B cell (primary cell): ENCODE results near the gene VCL. TPM values are rescaled to one million over a fixed set of nuclear protein-coding genes. Genes with fewer than 3 reads are reported as not detected.

ENCODE experiments used
- ATAC-seq: fragments of 200-7000 bp; cut with Tn5 transposase; one replicate; pipeline ENCODE4 v1.10.0; 2021; ENCODE audit warnings: low read depth, mild to moderate bottlenecking, moderate number of reproducible peaks, moderate library complexity
- CTCF ChIA-PET: fragments of 350-600 bp; sonication (Branson Sonifier 250); formaldehyde crosslinking; loops from one replicate; lab custom pipeline; 2021; ENCODE audit warnings: antibody characterized with exemption, inconsistent platforms; lab: Charles Lee
- POLR2A ChIA-PET: fragments of 350-600 bp; sonication (Branson Sonifier 250); formaldehyde crosslinking; loops from one replicate; lab custom pipeline; 2021; ENCODE audit warnings: antibody characterized with exemption; lab: Charles Lee
- DNase-seq: peaks from one replicate; pipeline ENCODE4 v3.0.0; 2013
- H2AFZ ChIP-seq: 2 replicates; pipeline ENCODE4 v1.6.1; 2012; ENCODE audit warnings: mild to moderate bottlenecking, low read depth, low read length; ENCODE audit not compliant: insufficient read depth, poor library complexity, severe bottlenecking
- H3K27ac ChIP-seq, 2 donors: 1 replicate in 1 of 2; 2 replicates in 1 of 2; pipeline ENCODE4 v1.5.1; 2012 to 2013; ENCODE audit warnings: low read length in 2 of 2, mild to moderate bottlenecking in 2 of 2, moderate library complexity in 1 of 2
- H3K27me3 ChIP-seq, 4 experiments: fragments of 200-600 bp in 1 of 4; sonication (generic) in 1 of 4; replicated peaks in 1 of 4; 1 replicate in 2 of 4; 2 replicates in 2 of 4; pipeline versions ENCODE4 v1.6.1 to v1.7.0; 2013 to 2016; ENCODE audit warnings: low read length in 3 of 4, mild to moderate bottlenecking in 2 of 4, mixed read lengths in 1 of 4, moderate library complexity in 1 of 4; ENCODE audit not compliant: insufficient read depth in 4 of 4, control insufficient read depth in 3 of 4; ENCODE audit errors: control extremely low read depth in 1 of 4
- H3K36me3 ChIP-seq, 2 experiments: replicated peaks in 1 of 2; 1 replicate in 1 of 2; 2 replicates in 1 of 2; pipeline versions ENCODE4 v1.6.1 to v1.7.1; 2013; ENCODE audit warnings: low read length in 1 of 2; ENCODE audit not compliant: insufficient read depth in 2 of 2, control insufficient read depth in 1 of 2; ENCODE audit errors: control extremely low read depth in 1 of 2, extremely low read depth in 1 of 2
- H3K4me1 ChIP-seq, 2 donors: fragments of 200-600 bp in 1 of 2; sonication (generic) in 1 of 2; 1 replicate in 1 of 2; 2 replicates in 1 of 2; pipeline versions ENCODE4 v1.5.1 to v1.6.1; 2013 to 2017; ENCODE audit warnings: low read length in 2 of 2; ENCODE audit not compliant: control insufficient read depth in 2 of 2, insufficient read depth in 2 of 2
- H3K4me2 ChIP-seq: replicated peaks from 2 replicates; pipeline ENCODE3; 2012; ENCODE audit warnings: mild to moderate bottlenecking, low read depth, low read length; ENCODE audit not compliant: poor library complexity, severe bottlenecking
- H3K4me3 ChIP-seq, 5 experiments: fragments of 200-600 bp in 1 of 5; sonication (generic) in 1 of 5; 1 replicate in 3 of 5; 2 replicates in 2 of 5; pipeline versions ENCODE4 v1.5.1 to v1.7.0; 2011 to 2016; ENCODE audit warnings: low read length in 4 of 5, mild to moderate bottlenecking in 4 of 5, low read depth in 2 of 5, control low read depth in 1 of 5, moderate library complexity in 1 of 5; ENCODE audit not compliant: insufficient read depth in 1 of 5; ENCODE audit errors: control extremely low read depth in 1 of 5, extremely low read depth in 1 of 5
- H3K79me2 ChIP-seq: fragments of 200-600 bp; sonication (generic); one replicate; pipeline ENCODE4 v1.6.0; 2016; ENCODE audit warnings: low read length; ENCODE audit not compliant: control insufficient read depth, insufficient read depth
- H3K9ac ChIP-seq: fragments of 200-600 bp; sonication (generic); 2 replicates; pipeline ENCODE4 v1.6.1; 2017; ENCODE audit warnings: mild to moderate bottlenecking, low read length, moderate library complexity
- H3K9me3 ChIP-seq, 3 donors: one replicate each; pipeline versions ENCODE4 v1.6.1 to v1.7.1; 2013; ENCODE audit warnings: low read length in 2 of 3; ENCODE audit not compliant: control insufficient read depth in 2 of 3, insufficient read depth in 1 of 3; ENCODE audit errors: control extremely low read depth in 1 of 3
- H4K20me1 ChIP-seq: 2 replicates; pipeline ENCODE4 v1.6.0; 2012; ENCODE audit warnings: mild to moderate bottlenecking, low read length; ENCODE audit not compliant: insufficient read depth, control insufficient read depth, poor library complexity, severe bottlenecking
- H3K27ac Mint-ChIP-seq: one replicate; pipeline ENCODE4 v1.8.0; 2021; ENCODE audit warnings: mixed read lengths
- H3K27me3 Mint-ChIP-seq: one replicate; pipeline ENCODE4 v1.8.0; 2021; ENCODE audit warnings: mixed read lengths
- H3K4me1 Mint-ChIP-seq: one replicate; pipeline ENCODE4 v1.8.0; 2021; ENCODE audit warnings: mixed read lengths
- H3K4me3 Mint-ChIP-seq: one replicate; pipeline ENCODE4 v1.8.0; 2021; ENCODE audit warnings: mixed read lengths
- H3K9me3 Mint-ChIP-seq: one replicate; pipeline ENCODE4 v1.8.0; 2022; ENCODE audit warnings: mixed read lengths; ENCODE audit not compliant: insufficient read depth
- EZH2 ChIP-seq: IDR thresholded peaks from 2 replicates; pipeline ENCODE4 v1.6.1; 2012; ENCODE audit warnings: borderline replicate concordance, low read depth, mild to moderate bottlenecking, moderate library complexity, low read length; ENCODE audit not compliant: insufficient read depth, poor library complexity, severe bottlenecking
- WGBS: methylation state at CpG from one replicate; pipeline ENCODE4 v1.1.5; 2013; ENCODE audit warnings: missing lambda C conversion rate; ENCODE audit not compliant: insufficient coverage; 5-methylcytosine and 5-hydroxymethylcytosine counted together
- intact Hi-C: fragments of 100-400 bp; cut with micrococcal nuclease; formaldehyde crosslinking; loops from one replicate; pipeline ENCODE4 v1.10.0; 2022
- polyA plus RNA-seq: library from polyadenylated mRNA; depleted of rRNA; stranded (reverse); fragments of >200 nt; gene quantifications from 2 replicates; pipeline ENCODE4 v1.2.3, GENCODE V29; 2012
- total RNA-seq, 2 donors: library from RNA; stranded (reverse); fragments of 120-200 nt in 1 of 2; gene quantifications; 1 replicate in 1 of 2; 2 replicates in 1 of 2; pipeline versions ENCODE4 v1.2.3 to v1.2.4, GENCODE V29; 2013 to 2022
- TF ChIP-seq, protein P1 (sequence below): fragments of 200-600 bp; IDR thresholded peaks from one replicate; pipeline ENCODE4 v1.8.0; 2022; ENCODE audit warnings: antibody characterized with exemption, mild to moderate bottlenecking

Gene VCL
- total and polyA plus RNA-seq, 2 donors (not counting 1 experiment from before 2014, with no cell fraction given) = 13.1 to 29.8 TPM

DNA sequence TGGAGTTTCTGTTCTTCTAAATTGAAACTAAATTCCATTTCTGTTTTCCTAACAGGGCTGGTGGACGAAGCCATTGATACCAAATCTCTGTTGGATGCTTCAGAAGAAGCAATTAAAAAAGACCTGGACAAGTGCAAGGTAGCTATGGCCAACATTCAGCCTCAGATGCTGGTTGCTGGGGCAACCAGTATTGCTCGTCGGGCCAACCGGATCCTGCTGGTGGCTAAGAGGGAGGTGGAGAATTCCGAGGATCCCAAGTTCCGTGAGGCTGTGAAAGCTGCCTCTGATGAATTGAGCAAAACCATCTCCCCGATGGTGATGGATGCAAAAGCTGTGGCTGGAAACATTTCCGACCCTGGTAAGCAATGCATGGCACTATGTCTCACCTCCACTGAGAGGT lies 107.1 kb downstream of the VCL start:
- Histone ChIP-seq H3K9me3 (no peaks in the 10 kb centered on the region), H4K20me1 (no peaks in the 10 kb centered on the region), H3K27me3 (no peaks in the 10 kb centered on the region), H3K4me3 (no peak overlapping the region), H3K4me2 (no peak overlapping the region), H3K27ac (no peak overlapping the region), H3K79me2 (no peaks in the 10 kb centered on the region), H2AFZ (no peak overlapping the region), H3K4me1 (no peaks in the 10 kb centered on the region), H3K9ac (no peak overlapping the region), H3K36me3 (peaks cover 13 to 61% of the 10 kb centered on the region in 2 experiments)
- POLR2A ChIA-PET = no interaction called here
- Mint-ChIP-seq H3K4me1 (no peaks in the 10 kb centered on the region), H3K27me3 (no peaks in the 10 kb centered on the region), H3K4me3 (no peak overlapping the region), H3K9me3 (no peaks in the 10 kb centered on the region), H3K27ac (no peak overlapping the region)
- whole genome bisulfite sequencing = 100% methylated on average over 6 of the region's 8 CpGs
- ATAC-seq = no peak
- TF ChIP-seq, protein P1, sequence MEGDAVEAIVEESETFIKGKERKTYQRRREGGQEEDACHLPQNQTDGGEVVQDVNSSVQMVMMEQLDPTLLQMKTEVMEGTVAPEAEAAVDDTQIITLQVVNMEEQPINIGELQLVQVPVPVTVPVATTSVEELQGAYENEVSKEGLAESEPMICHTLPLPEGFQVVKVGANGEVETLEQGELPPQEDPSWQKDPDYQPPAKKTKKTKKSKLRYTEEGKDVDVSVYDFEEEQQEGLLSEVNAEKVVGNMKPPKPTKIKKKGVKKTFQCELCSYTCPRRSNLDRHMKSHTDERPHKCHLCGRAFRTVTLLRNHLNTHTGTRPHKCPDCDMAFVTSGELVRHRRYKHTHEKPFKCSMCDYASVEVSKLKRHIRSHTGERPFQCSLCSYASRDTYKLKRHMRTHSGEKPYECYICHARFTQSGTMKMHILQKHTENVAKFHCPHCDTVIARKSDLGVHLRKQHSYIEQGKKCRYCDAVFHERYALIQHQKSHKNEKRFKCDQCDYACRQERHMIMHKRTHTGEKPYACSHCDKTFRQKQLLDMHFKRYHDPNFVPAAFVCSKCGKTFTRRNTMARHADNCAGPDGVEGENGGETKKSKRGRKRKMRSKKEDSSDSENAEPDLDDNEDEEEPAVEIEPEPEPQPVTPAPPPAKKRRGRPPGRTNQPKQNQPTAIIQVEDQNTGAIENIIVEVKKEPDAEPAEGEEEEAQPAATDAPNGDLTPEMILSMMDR = no peak
- no peak for TF ChIP-seq EZH2
- DNase-seq = no peak
- intact Hi-C loops = no loop called here
- CTCF ChIA-PET = interaction anchor here (2.3 to 3.5 kb wide), 2 partner anchors 218 to 226 kb away, joined by 8 to 29 read pairs; no protein-coding TSS in a partner anchor

DNA sequence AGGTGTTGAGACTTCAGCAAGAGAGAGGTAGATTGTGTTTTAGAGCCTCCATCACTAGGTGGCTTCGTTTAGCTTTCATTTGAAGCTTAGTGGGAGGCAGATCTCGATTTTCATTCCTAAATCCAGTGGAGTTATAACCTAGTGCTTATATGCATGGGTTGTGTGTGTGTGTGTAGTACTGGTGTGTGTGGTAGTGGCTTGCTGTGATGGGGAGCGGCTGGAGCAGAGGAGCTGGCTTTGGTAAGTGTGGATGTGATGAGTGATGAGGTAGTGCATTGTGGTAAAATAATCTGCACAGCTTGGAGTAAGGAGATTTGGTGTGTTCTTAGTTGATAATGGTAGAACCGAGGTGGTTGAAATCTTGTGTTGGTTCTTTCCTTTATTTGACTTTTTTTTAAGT lies 109.5 kb downstream of the VCL start:
- Histone ChIP-seq H2AFZ (no peak overlapping the region), H4K20me1 (no peaks in the 10 kb centered on the region), H3K36me3 (peaks cover 13 to 71% of the 10 kb centered on the region in 2 experiments), H3K9me3 (no peaks in the 10 kb centered on the region), H3K27ac (no peak overlapping the region), H3K79me2 (no peaks in the 10 kb centered on the region), H3K4me3 (no peak overlapping the region), H3K4me2 (no peak overlapping the region), H3K27me3 (no peaks in the 10 kb centered on the region), H3K4me1 (no peaks in the 10 kb centered on the region), H3K9ac (no peak overlapping the region)
- WGBS = 95% methylated on average over 3 of the region's 4 CpGs
- H3K27ac Mint-ChIP-seq = no peak overlapping the region
- DNase-seq = no peak
- ChIA-PET CTCF (interaction anchor here (0.9 to 1.2 kb wide), 2 partner anchors 127 to 220 kb away, joined by 3 to 4 read pairs; no protein-coding TSS in a partner anchor), POLR2A (interaction anchor here (0.6 kb wide), 1 partner anchor 149 kb away, joined by 3 read pairs; no protein-coding TSS in a partner anchor)
- TF ChIP-seq, protein P1 = no peak
- no peak for TF ChIP-seq EZH2
- intact Hi-C loops = no loop called here
- no peak for ATAC-seq
- no peaks in the 10 kb centered on the region for H3K9me3 Mint-ChIP-seq
- no peaks in the 10 kb centered on the region for H3K4me1 Mint-ChIP-seq
- no peaks in the 10 kb centered on the region for H3K27me3 Mint-ChIP-seq
- no peak overlapping the region for H3K4me3 Mint-ChIP-seq
